Stimulated activated CD4-positive, alpha-beta T cell treated with anti-CD3 and anti-CD28 coated beads, Interleukin-2, amount 100 ng/mL, for 4 hours (primary cell): ENCODE data around the gene EPM2AIP1.
"Not testable (repeated sequence)": the region's sequence is repeated elsewhere in the genome, so short reads cannot be mapped to it uniquely, and the experiment has no call there.

Source experiments
- DNase-seq: peaks from one replicate; pipeline ENCODE4 v3.0.0-alpha.2; 2020; ENCODE audit warnings: low read depth

EPM2AIP1 gene

DNA sequence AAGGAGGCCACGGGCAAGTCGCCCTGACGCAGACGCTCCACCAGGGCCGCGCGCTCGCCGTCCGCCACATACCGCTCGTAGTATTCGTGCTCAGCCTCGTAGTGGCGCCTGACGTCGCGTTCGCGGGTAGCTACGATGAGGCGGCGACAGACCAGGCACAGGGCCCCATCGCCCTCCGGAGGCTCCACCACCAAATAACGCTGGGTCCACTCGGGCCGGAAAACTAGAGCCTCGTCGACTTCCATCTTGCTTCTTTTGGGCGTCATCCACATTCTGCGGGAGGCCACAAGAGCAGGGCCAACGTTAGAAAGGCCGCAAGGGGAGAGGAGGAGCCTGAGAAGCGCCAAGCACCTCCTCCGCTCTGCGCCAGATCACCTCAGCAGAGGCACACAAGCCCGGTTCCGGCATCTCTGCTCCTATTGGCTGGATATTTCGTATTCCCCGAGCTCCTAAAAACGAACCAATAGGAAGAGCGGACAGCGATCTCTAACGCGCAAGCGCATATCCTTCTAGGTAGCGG is at the start of gene EPM2AIP1:
TSS of gene EPM2AIP1 (minus strand) at position 326 of the 520 bp plus-strand sequence. CDS start at position 272, 54 bp downstream.
- no peak for DNase-seq

DNA sequence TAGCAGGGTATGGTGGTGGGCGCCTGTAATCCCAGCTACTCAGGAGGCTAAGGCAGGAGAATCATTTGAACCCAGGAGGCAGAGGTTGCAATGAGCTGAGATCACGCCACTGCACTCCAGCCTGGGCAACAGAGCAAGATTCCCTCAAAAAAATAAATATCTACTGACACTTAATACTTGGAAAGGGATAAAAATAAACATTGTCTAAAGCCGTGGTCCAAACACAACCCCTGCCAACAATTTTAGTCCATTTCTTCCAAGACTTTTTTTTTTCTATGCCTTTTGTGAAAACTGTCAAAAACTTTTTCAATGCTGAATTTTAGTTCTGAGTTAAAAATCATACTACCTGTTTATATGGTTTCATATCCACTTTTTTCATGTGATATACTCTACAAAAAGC is 49.8 kb upstream of the EPM2AIP1 start:
- DNase-seq: not testable (repeated sequence)

- no peak for DNase-seq
Measured at GRCh38 chr3:37041546-37042195, 48.7 kb upstream of the EPM2AIP1 start.

- no peak for DNase-seq
Measured at GRCh38 chr3:37040231-37040630, 47.3 kb upstream of the EPM2AIP1 start.

- DNase-seq: no peak
Measured at GRCh38 chr3:37039161-37039846, 46.4 kb upstream of the EPM2AIP1 start.

- DNase-seq: no peak
Measured at GRCh38 chr3:37037352-37037751, 44.4 kb upstream of the EPM2AIP1 start.

- no peak for DNase-seq
Measured at GRCh38 chr3:37032961-37033360, 40.0 kb upstream of the EPM2AIP1 start.

GRCh38 chr3:37031096-37031682 is 38.3 kb upstream of the EPM2AIP1 start:
- DNase-seq: no peak

GRCh38 chr3:37030588-37030987 is 37.7 kb upstream of the EPM2AIP1 start:
- no peak for DNase-seq

DNA sequence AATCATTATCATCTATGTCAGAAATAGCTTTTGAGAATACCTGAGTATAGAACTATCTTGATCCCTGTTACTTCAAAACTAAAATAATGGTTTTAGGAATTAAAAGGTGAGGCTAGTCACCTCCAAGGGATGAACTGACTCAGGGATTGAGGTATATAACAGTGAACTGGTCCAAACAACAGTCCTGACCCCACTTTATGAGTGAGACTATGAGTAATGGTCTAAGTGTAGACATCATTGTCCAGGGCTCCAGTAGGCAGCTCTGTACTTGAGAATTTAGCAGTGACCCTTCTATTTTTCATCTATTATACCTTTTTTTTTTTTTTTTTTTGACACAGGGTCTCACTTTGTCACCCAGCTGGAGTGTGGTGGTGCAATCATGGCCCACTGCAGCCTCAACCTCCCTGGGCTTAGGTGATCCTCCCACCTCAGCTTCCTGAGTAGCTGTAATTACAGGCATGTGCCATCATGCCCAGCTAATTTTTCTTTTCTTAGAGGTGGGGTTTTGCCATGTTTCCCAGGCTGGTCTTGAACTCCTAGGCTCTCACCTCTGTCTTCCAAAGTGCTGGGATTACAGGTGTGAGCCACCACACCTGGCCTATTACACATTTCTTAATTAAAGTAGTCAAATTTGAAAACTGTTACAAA is 36.7 kb upstream of the EPM2AIP1 start:
- no peak for DNase-seq

DNA sequence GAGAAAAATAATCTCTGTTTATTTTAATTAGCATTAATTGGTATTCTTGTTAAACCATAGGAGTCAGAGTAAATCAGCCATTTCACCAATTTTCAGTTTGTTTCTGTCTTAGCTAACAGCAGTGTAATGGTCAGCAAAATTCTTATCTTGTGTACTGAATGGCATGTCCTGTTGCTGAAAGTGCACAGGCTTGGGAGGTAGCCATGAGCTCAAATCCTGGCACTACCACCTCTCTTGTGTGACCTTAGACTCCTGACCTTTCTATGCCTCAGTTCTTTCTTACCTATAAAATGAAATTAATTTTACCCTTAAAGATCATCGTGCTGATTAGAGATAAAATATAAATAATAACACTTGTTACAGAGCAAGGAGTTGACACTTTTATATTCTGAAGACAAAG is 36.2 kb upstream of the EPM2AIP1 start:
- no peak for DNase-seq

- DNase-seq: no peak
Measured at GRCh38 chr3:37028329-37028728, 35.4 kb upstream of the EPM2AIP1 start.

DNA sequence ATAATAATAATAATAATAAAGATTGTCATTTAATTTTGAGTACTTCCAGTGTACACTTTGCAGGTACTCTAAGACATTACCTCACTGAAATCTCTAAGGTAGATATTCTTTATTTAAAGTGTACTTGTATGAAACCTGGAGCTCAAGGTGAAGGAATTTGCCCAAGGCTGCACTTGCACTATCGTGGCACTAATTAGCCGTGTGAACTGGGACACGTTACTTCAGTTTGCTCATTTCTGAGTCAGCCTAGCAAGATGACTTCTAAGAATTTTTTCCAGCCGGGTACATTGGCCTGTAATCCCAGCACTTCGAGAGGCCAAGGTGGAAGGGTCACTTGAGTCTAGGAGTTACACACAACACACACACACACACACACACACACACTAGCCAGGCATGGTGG is 33.9 kb upstream of the EPM2AIP1 start:
- DNase-seq: no peak

DNA sequence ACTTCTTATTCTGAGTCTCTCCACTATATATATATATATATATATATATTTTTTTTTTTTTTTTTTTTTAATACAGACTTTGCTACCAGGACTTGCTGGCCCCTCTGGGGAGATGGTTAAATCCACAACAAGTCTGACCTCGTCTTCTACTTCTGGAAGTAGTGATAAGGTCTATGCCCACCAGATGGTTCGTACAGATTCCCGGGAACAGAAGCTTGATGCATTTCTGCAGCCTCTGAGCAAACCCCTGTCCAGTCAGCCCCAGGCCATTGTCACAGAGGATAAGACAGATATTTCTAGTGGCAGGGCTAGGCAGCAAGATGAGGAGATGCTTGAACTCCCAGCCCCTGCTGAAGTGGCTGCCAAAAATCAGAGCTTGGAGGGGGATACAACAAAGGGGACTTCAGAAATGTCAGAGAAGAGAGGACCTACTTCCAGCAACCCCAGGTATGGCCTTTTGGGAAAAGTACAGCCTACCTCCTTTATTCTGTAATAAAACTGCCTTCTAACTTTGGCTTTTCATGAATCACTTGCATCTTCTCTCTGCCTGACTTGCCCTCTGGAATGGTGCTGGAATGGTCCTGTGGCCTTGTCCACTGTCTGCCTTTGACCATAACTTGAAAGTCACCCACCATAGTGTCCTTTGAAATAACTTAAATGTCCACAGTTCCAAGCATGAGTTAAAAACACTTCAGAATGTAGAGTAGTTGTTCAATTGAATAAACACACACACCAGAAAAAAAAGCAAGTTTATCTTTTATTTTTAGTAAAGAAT is 32.8 kb upstream of the EPM2AIP1 start:
- no peak for DNase-seq

GRCh38 chr3:37024820-37025405 is 32.0 kb upstream of the EPM2AIP1 start:
- DNase-seq: no peak

DNA sequence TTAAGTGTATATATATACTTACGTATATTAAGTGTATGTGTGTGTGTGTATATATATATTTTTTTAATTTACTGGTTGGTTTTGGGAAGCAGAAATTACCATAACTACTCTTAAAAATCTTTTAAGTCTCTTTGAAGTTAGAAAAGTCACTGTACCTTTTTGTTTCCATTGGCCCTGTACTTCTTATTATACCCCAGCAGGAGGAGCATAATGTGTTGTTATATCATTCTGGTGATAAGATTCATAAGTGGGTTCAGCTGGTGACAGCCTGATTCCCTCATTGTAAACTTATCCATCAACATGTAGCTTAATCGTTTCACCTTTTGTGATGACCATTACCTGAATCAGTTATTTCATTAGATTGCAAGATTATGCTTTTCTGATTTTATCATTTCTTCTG is 31.2 kb upstream of the EPM2AIP1 start:
- DNase-seq: no peak

- DNase-seq: no peak
Measured at GRCh38 chr3:37017683-37018082, 24.8 kb upstream of the EPM2AIP1 start.

GRCh38 chr3:37016903-37017302 is 24.0 kb upstream of the EPM2AIP1 start:
- no peak for DNase-seq

- DNase-seq: no peak
Measured at GRCh38 chr3:37015642-37016041, 22.7 kb upstream of the EPM2AIP1 start.

- no peak for DNase-seq
Measured at GRCh38 chr3:37014620-37015019, 21.7 kb upstream of the EPM2AIP1 start.
